Fibroblast of skin of right quadriceps (primary cell): ENCODE data around the gene DVL2.
"Not testable (repeated sequence)": the region's sequence is repeated elsewhere in the genome, so short reads cannot be mapped to it uniquely, and the experiment has no call there.

Source experiments
- DNase-seq: peaks from one replicate; pipeline ENCODE4 v3.0.0-alpha.2; 2013

DVL2 gene

DNA sequence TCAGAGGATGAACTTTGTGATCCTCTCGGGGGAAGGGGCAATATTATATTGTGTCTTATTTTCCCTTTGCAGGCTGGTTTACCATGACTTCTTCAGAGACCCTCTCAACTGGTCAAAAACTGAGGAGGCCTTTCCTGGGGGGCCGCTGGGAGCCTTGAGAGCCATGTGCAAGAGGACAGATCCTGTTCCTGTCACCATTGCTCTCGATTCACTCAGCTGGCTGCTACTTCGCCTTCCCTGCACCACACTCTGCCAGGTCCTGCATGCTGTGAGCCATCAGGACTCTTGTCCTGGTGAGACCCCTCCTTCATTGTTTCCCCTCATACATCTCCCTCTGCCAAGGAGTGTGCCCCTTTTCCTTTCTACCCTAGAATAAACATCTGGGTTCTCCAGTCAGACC is 20.2 kb upstream of the DVL2 start:
- DNase-seq: no peak

- no peak for DNase-seq
These were observed 18.8 kb upstream of the DVL2 start for GRCh38 chr17:7253082-7253481.

DNA sequence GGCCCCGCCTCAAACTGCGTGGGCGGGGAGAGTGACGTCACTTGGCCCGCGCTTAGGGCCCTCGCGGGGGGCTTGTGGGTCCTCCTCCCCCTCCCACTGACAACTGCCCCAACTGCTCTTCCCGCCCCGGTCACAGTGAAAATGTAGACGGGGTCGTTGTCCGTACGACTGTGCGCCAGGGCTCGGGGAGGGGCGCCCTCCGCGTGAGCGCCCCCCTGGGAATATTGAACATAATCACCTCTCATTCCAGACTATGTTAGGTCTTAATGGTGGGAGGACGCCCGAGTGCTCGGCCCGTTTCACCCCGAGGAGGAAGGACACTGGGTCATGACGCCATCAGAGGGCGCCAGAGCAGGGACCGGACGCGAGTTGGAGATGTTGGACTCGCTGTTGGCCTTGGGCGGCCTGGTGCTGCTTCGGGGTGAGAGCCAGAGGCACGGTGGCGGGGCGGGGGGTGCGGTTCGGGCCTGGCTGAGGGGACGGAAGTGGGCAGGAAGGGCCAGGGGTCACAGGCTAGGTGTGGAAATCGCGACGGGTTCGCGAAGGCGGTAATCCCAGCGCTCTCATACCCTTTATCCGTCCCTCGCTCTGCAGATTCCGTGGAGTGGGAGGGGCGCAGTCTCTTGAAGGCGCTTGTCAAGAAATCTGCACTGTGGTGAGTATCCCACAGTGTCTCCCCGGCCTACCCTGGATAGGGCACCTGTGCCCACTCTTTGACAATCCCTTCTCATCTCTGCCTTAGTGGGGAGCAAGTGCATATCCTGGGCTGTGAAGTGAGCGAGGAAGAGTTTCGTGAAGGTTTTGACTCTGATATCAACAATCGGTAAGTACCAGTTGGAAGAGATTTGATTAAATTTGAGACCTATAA is 18.1 kb upstream of the DVL2 start, which contains the start of gene ELP5:
ELP5 (plus strand) TSS at position 40 of the 868 bp plus-strand sequence; CDS start at position 376, 336 bp downstream.
- peak; percentile 95 for DNase-seq

- DNase-seq: peak; percentile 100
These were observed 17.4 kb upstream of the DVL2 start, which contains the start of gene CTDNEP1 for GRCh38 chr17:7251661-7252175. Gene CTDNEP1, minus strand, starts transcription at chr17:7251734. Its CDS starts 438 bp downstream, at chr17:7251296.

DNA sequence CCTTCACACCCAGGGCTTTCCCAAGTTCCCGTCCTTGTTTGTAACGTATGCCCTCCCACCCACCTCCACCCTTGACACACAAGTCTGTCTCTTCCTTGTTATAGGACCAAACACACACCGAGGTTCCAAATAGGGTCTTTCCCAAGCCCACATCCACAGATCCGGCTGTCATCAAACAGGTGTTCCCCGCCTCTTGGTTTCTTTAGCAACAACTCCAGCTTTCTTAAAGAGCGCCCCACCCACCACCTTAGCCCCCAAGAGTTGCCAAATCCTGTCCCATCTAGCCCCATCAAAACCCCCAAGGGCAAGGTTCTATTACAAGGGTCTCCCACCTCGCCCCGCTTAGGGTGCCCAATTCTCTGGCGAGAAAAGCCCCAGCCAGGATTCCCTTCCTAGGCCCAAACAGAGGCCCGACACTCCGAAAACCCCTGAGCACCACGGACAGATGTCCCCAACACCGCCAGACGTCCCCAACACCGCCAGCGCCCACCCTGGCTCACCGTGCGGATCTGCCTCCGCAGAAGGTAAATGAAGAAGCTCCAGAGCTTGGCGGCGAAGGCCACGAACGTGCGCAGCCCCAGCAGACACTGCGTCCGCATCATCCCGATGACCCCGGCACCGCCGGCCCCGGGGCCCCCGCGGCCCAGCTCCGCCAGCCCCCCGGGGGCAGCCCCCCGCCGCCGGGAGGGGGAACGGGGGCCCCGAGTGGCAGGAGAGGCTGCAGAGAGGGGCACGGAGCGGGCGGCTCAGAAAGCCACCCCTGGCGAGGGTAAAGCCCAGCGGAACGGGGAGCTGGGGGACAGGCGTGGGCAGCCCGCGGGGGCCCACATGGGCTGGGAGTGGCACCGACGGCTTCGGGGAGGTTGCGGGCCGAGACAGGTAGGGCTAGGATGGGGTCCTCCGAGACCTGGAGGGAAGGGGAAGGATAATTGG is 16.6 kb upstream of the DVL2 start:
- no peak for DNase-seq

DNA sequence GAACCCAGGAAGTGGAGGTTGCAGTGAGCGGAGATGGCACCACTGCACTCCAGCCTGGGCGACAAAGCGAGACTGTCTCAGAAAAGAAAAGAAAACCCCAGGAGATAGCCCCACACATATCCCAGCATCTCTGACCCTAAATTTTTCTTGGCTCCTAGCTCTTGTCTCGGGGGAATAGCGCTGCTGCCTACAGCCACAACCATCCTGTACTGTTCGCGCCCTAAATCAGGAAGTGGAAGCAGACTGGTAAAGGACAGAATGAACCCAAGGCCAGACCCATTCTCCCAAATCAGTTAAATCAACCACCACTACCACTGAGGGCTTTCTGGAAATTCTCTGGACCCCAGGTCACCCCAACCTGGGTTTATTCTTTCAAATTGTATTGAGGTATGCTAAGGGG is 15.5 kb upstream of the DVL2 start:
- no peak for DNase-seq

DNA sequence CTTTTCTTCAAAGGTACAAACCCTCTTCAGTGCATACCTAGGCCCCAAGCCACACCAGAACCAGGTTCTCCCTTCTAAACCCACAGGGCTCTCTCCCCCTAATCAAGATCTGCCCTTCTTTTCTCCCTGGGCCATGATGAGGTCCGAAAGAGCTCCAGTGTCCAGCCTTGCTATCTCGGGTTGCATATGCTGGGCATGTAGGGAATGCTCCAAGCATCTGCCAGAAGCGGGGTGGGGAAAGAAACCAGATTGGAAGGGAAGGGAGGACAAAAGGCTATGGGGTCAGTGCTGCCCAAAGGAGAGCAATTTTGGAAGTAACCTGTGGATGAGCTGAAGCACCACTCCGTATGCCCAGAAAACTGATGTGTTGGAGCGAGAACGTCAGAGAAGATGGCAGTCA is 14.9 kb upstream of the DVL2 start:
- no peak for DNase-seq

DNA sequence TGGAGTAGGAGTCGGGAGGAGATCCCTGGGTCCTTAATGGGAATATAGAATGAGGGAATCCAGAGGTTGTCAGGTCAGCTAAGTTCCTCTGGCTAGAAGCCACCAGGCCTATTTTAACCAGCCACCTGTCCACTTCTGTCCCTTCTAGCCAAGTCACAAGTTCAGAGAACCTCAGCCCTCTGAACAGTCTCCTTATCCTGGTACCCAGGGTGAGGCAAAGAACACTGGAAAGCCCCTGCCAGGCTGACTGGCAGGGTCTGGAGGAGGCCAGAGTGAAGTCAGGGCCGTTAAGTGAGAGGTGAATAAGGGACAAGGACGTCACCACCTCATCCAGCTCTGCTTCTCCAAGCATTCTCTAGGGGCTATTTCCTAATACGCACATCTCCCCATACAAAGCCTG is 14.5 kb upstream of the DVL2 start:
- DNase-seq: no peak

DNA sequence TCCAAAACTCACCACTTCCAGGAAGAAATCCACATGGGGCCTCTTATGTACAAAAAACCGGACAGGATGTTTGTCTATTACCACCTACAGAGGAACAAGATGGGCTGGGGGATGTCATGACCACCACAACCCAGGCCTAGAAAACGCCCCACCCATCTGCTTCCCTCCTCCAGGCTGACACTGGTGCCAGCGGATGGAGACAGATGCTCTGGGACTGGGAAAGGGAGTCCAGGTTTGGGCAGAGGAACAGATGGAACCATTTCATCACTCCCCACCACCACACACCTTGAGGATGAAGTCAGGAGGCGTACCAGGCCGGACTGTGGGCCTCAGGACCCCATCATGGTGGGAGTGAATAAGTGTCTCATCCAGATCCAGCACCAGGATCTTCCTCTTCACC is 12.5 kb upstream of the DVL2 start:
- no peak for DNase-seq

GRCh38 chr17:7243838-7244237 is 9.5 kb upstream of the DVL2 start:
- not testable (repeated sequence) for DNase-seq

GRCh38 chr17:7243453-7243729 is 9.1 kb upstream of the DVL2 start:
- no peak for DNase-seq

GRCh38 chr17:7242717-7243452 is 8.6 kb upstream of the DVL2 start:
- DNase-seq: peak; percentile 97

GRCh38 chr17:7241783-7242716 is 7.7 kb upstream of the DVL2 start, which contains the start of gene GABARAP:
Gene GABARAP, minus strand, starts transcription at chr17:7242449. Its CDS starts 119 bp downstream, at chr17:7242330.
- DNase-seq: peak; percentile 93

DNA sequence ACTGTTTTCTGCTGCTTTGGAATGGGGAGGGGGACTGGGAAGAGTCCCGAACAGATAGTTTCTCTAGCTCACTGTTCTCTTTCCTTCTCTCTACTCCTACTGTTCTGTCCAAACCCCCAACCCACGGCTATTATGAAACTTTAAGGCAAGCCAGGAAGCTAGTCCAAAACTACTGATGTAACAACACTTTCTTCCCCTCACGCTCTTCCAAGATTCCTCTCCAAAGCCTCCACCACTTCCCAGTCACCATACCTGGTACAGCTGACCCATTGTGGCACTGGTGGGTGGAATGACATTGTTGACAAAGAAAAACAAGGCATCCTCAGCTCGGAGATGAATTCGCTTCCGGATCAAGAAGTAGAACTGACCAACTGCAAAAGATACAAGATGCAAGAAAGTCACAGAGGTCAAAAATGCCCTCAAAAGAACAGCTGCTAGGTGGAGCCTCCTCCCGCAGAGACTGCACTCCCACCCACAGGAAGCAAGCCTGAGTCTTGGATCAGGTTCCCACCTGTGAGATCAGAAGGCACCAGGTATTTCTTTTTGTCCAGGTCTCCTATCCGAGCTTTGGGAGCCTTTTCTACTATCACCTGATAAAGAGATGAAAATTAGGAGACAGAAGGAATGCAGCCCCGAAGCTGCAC is 6.9 kb upstream of the DVL2 start:
- no peak for DNase-seq

- DNase-seq: no peak
These were observed 6.1 kb upstream of the DVL2 start for GRCh38 chr17:7240375-7240774.

DNA sequence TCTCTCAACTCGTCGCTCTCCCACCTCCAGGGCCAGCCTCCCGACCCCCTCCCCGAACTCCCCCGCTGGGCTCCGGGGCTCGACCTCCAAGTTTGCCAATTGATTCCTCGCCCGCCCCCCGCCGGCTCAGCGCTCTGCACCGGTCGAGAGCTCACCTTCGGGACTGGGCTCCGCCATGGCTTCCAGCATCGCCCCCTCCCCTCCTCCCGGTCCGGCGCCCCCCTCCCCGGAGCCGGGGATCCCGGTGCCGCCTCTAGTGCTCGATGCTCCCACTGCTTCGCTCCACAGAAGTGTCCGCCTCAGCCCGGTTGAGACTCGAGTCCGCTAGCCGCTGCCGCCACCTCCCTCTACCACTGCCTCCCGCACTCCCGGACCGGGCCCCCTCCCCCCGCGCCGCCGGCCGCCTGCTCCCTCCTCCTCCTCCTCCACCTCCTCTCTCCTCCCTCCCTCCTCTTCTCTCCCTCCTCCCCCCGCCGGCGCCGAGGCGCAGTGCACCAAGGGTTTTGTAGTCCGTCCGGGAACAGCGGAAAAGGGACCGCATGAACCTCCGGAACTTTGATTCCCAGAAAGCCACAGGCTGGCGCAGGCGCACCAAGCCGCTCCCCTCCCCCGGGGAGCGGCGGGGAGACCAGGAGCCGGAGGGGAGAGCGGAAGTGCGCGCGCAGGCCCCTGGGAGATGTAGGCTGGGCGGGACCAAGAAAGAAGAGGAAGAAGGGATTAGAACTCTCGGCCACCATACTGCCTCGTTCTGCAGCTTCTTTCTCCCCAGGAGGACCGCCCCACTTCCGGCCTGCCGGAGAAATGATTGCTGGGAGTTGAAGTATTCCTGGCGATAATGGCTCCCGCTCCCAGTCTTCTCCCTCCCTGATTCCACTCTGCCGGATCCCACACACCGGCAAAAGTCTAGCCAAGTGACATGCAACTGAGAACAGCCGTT is 5.0 kb upstream of the DVL2 start, which contains the start of gene PHF23:
PHF23 (minus strand) TSS at position 367 of the 937 bp plus-strand sequence; CDS start at position 189, 178 bp downstream.
- peak; percentile 100 for DNase-seq

- peak; percentile 37 for DNase-seq
These were observed 4.2 kb upstream of the DVL2 start for GRCh38 chr17:7238420-7239090.

GRCh38 chr17:7237761-7238419 is 3.6 kb upstream of the DVL2 start:
- peak; percentile 77 for DNase-seq
